Fibroblast of lung (primary cell): Measurements from ENCODE around the gene SPA17. TPM values are rescaled to one million over a fixed set of nuclear protein-coding genes. Genes with fewer than 3 reads are reported as not detected.

Source experiments
- DNase-seq, 2 donors: peaks; one replicate each; pipeline versions ENCODE4 v3.0.0 to v3.0.0-alpha.2; 2010; ENCODE audit warnings: low read depth in 2 of 2
- H2AFZ ChIP-seq: 2 replicates; pipeline ENCODE4 v1.5.1; 2012; ENCODE audit warnings: low read length, control low read depth, inconsistent platforms
- H3K27ac ChIP-seq: 2 replicates; pipeline ENCODE4 v1.5.1; 2011; ENCODE audit warnings: low read length, control low read depth; ENCODE audit not compliant: insufficient read depth
- H3K27me3 ChIP-seq: 2 replicates; pipeline ENCODE4 v1.5.1; 2011; ENCODE audit warnings: mild to moderate bottlenecking, low read length; ENCODE audit not compliant: control insufficient read depth, insufficient read depth
- H3K36me3 ChIP-seq: 2 replicates; pipeline ENCODE4 v1.5.1; 2011; ENCODE audit warnings: low read length; ENCODE audit not compliant: control insufficient read depth, insufficient read depth
- H3K4me1 ChIP-seq: 2 replicates; pipeline ENCODE4 v1.5.1; 2011; ENCODE audit warnings: low read length; ENCODE audit not compliant: control insufficient read depth, insufficient read depth; ENCODE audit errors: extremely low read depth
- H3K4me2 ChIP-seq: 2 replicates; pipeline ENCODE4 v1.5.1; 2011; ENCODE audit warnings: low read length, control low read depth; ENCODE audit not compliant: insufficient read depth; ENCODE audit errors: extremely low read depth
- H3K4me3 ChIP-seq, 4 experiments: fragments of 200-600 bp in 1 of 4; sonication (generic) in 1 of 4; replicated peaks in 1 of 4; 2 replicates each; pipeline ENCODE4 v1.5.1; 2011 to 2016; ENCODE audit warnings: low read length in 4 of 4, low read depth in 3 of 4, mild to moderate bottlenecking in 3 of 4, control low read depth in 2 of 4, inconsistent platforms in 1 of 4, mixed read lengths in 1 of 4; ENCODE audit not compliant: insufficient read depth in 1 of 4; ENCODE audit errors: control extremely low read depth in 1 of 4
- H3K79me2 ChIP-seq: 2 replicates; pipeline ENCODE4 v1.5.1; 2012; ENCODE audit warnings: mild to moderate bottlenecking, low read length, inconsistent platforms; ENCODE audit not compliant: control insufficient read depth, insufficient read depth
- H3K9ac ChIP-seq: 2 replicates; pipeline ENCODE4 v1.5.1; 2011; ENCODE audit warnings: mild to moderate bottlenecking, low read length, control low read depth; ENCODE audit not compliant: insufficient read depth
- H3K9me3 ChIP-seq: 2 replicates; pipeline ENCODE4 v1.5.1; 2012; ENCODE audit warnings: low read depth, low read length; ENCODE audit not compliant: control insufficient read depth, insufficient read depth
- H4K20me1 ChIP-seq: 2 replicates; pipeline ENCODE4 v1.5.1; 2011; ENCODE audit warnings: low read length; ENCODE audit not compliant: control insufficient read depth, insufficient read depth; ENCODE audit errors: extremely low read depth
- CTCF ChIP-seq, 2 donors: IDR thresholded peaks in 1 of 2; conservative IDR thresholded peaks in 1 of 2; 1 replicate in 1 of 2; 2 replicates in 1 of 2; pipeline ENCODE4 v1.5.1; 2011 to 2012; ENCODE audit warnings: low read length in 2 of 2, control low read depth in 1 of 2, inconsistent platforms in 1 of 2, low read depth in 1 of 2, mild to moderate bottlenecking in 1 of 2
- EZH2 ChIP-seq: IDR thresholded peaks from 2 replicates; pipeline ENCODE4 v1.5.1; 2012; ENCODE audit warnings: low read length, control low read depth, mild to moderate bottlenecking; ENCODE audit errors: missing control alignments
- polyA plus RNA-seq, 2 donors: library from polyadenylated mRNA; depleted of rRNA in 1 of 2; stranded (reverse) in 1 of 2; unstranded in 1 of 2; fragments of >200 nt; gene quantifications; 2 replicates each; pipeline ENCODE4 v1.2.1, GENCODE V29; 2011 to 2012; ENCODE audit warnings: missing spikeins in 1 of 2
- total RNA-seq: library from RNA; depleted of rRNA; stranded (reverse); fragments of >200 nt; gene quantifications from 2 replicates; pipeline ENCODE4 v1.2.1, GENCODE V29; 2014

The SPA17 gene
- total and polyA plus RNA-seq, 2 donors (not counting 1 experiment from before 2014, with no cell fraction given), result 18.0 to 19.1 TPM

- no peaks in the 10 kb centered on the region for H3K79me2 ChIP-seq
- no peaks in the 10 kb centered on the region for H3K27me3 ChIP-seq
- H2AFZ ChIP-seq, result no peak overlapping the region
- H3K9me3 ChIP-seq, result no peaks in the 10 kb centered on the region
- H3K9ac ChIP-seq, result no peak overlapping the region
- TF ChIP-seq EZH2 (no peak), CTCF (conservative IDR thresholded peaks at IDR 0.05 in 1 of 2, IDR thresholded peaks at IDR 0.05 in 1 of 2; ENCODE audit: low read depth in 1 of 2, low read length in 2 of 2) (no peak)
- no peaks in the 10 kb centered on the region for H3K36me3 ChIP-seq
- H3K4me2 ChIP-seq, result no peak overlapping the region
- H3K4me3 ChIP-seq, result no peak overlapping the region
- DNase-seq, result peak in 1 of 2 donors; percentile 24
- H3K4me1 ChIP-seq, result peaks cover 3% of the 10 kb centered on the region
- H4K20me1 ChIP-seq, result no peaks in the 10 kb centered on the region
- no peak overlapping the region for H3K27ac ChIP-seq
Observed at GRCh38 chr11:124670732-124671131, 3.0 kb upstream of the SPA17 start.

GRCh38 chr11:124672536-124673215, 1.0 kb upstream of the SPA17 start:
- DNase-seq, result no peak
- no peak for TF ChIP-seq CTCF (conservative IDR thresholded peaks at IDR 0.05 in 1 of 2, IDR thresholded peaks at IDR 0.05 in 1 of 2; ENCODE audit: low read depth in 1 of 2, low read length in 2 of 2)
- TF ChIP-seq EZH2, result no peak
- Histone ChIP-seq H3K36me3 (no peaks in the 10 kb centered on the region), H4K20me1 (no peaks in the 10 kb centered on the region), H3K27ac (peak overlapping the region; percentile 86), H3K4me1 (peaks cover 3% of the 10 kb centered on the region), H3K27me3 (no peaks in the 10 kb centered on the region), H3K9me3 (no peaks in the 10 kb centered on the region), H3K9ac (peak overlapping the region; percentile 92), H3K4me3 (peak overlapping the region; percentile 52 to 80 (median 73)), H2AFZ (no peak overlapping the region), H3K79me2 (no peaks in the 10 kb centered on the region), H3K4me2 (peak overlapping the region; percentile 97)

GRCh38 chr11:124674168-124674517, 439 bp downstream of the SPA17 start:
- peak overlapping the region; percentile 80 for H3K4me2 ChIP-seq
- peaks cover 3% of the 10 kb centered on the region for H3K4me1 ChIP-seq
- peak overlapping the region; percentile 38 for H2AFZ ChIP-seq
- H3K36me3 ChIP-seq, result no peaks in the 10 kb centered on the region
- no peaks in the 10 kb centered on the region for H3K9me3 ChIP-seq
- no peaks in the 10 kb centered on the region for H4K20me1 ChIP-seq
- no peaks in the 10 kb centered on the region for H3K79me2 ChIP-seq
- peak overlapping the region; percentile 86 for H3K27ac ChIP-seq
- DNase-seq, result peak in 1 of 2 donors; percentile 5
- TF ChIP-seq EZH2, result no peak
- no peak for TF ChIP-seq CTCF (conservative IDR thresholded peaks at IDR 0.05 in 1 of 2, IDR thresholded peaks at IDR 0.05 in 1 of 2; ENCODE audit: low read depth in 1 of 2, low read length in 2 of 2)
- no peaks in the 10 kb centered on the region for H3K27me3 ChIP-seq
- H3K9ac ChIP-seq, result peak overlapping the region; percentile 76
- H3K4me3 ChIP-seq, result peak overlapping the region; percentile 52 to 80 (median 73)
